ENCODE data around the gene TTBK1.

GRCh38 chr6:43222418-43223059, 20.7 kb upstream of the TTBK1 start:
- TF ChIP-seq EP300 (IDR thresholded peaks at IDR 0.05; ENCODE audit: borderline replicate concordance), result no peak
- no peak for TF ChIP-seq MAX (IDR thresholded peaks at IDR 0.05)
- TF ChIP-seq RAD21 (IDR thresholded peaks at IDR 0.05; ENCODE audit: low read depth), result no peak
- no peak for TF ChIP-seq EGR1 (IDR thresholded peaks at IDR 0.05)
- TF ChIP-seq TCF12 (IDR thresholded peaks at IDR 0.05; ENCODE audit: low read depth), result no peak
- no peak for TF ChIP-seq REST (IDR thresholded peaks at IDR 0.05; ENCODE audit: low read depth)
- TF ChIP-seq USF1 (IDR thresholded peaks at IDR 0.05), result no peak
- no peak for TF ChIP-seq CREB1 (IDR thresholded peaks at IDR 0.05; ENCODE audit: low read depth)
- TF ChIP-seq TAF1 (IDR thresholded peaks at IDR 0.05; ENCODE audit: low read depth), result no peak
- no peak for TF ChIP-seq FOXM1 (IDR thresholded peaks at IDR 0.05; ENCODE audit: borderline replicate concordance, low read depth)
- TF ChIP-seq NFIC (IDR thresholded peaks at IDR 0.05), result no peak
- TF ChIP-seq YY1 (IDR thresholded peaks at IDR 0.05; ENCODE audit: low read depth), result no peak

All from Ishikawa (cell line).